ENCODE results near the gene MLH1.

Gene MLH1

DNA sequence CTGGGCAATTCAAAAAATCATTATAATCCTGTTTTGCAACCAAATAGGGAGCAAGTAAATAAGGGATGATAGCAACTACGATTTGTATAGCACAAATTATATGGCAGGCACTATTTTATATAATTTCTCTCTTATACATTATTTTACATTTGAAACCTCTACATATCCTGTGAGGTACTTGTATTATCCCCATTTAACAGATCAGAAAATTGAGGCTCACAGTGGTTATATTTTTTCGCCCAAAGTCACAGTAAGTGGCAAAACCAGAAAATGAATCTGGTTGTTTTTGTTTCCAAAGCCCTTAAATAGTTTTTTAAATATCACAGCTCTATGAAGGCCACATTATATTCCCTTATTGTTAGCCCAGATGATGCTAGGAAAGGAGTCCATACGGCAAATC, 74.3 kb downstream of the MLH1 start:
- Histone ChIP-seq H3K4me3 (ENCODE audit: low read depth, low read length, poor library complexity, severe bottlenecking) (no peak overlapping the region), H3K9me3 (ENCODE audit: low read length) (no peaks in the 10 kb centered on the region), H3K4me2 (ENCODE audit: low read length) (no peak overlapping the region), H4K20me1 (ENCODE audit: insufficient read depth, low read length) (no peaks in the 10 kb centered on the region), H3F3A (ENCODE audit: insufficient read depth, low read length) (no peaks in the 10 kb centered on the region), H3K79me2 (ENCODE audit: insufficient read depth, low read length) (no peaks in the 10 kb centered on the region), H3K9ac (ENCODE audit: low read length) (no peak overlapping the region), H2AFZ (ENCODE audit: low read length) (no peak overlapping the region), H3K36me3 (ENCODE audit: insufficient read depth, low read length) (peaks cover 10% of the 10 kb centered on the region; the same call in 1 of the 2 replicates), H3K27me3 (ENCODE audit: insufficient read depth, low read length) (no peaks in the 10 kb centered on the region), H3K4me1 (ENCODE audit: insufficient read depth, low read length, severe bottlenecking) (no peaks in the 10 kb centered on the region), H3K9me2 (ENCODE audit: low read depth, low read length) (no peaks in the 10 kb centered on the region), H3K27ac (ENCODE audit: low read depth, low read length, poor library complexity, severe bottlenecking) (no peak overlapping the region)
- TF ChIP-seq, protein P1, sequence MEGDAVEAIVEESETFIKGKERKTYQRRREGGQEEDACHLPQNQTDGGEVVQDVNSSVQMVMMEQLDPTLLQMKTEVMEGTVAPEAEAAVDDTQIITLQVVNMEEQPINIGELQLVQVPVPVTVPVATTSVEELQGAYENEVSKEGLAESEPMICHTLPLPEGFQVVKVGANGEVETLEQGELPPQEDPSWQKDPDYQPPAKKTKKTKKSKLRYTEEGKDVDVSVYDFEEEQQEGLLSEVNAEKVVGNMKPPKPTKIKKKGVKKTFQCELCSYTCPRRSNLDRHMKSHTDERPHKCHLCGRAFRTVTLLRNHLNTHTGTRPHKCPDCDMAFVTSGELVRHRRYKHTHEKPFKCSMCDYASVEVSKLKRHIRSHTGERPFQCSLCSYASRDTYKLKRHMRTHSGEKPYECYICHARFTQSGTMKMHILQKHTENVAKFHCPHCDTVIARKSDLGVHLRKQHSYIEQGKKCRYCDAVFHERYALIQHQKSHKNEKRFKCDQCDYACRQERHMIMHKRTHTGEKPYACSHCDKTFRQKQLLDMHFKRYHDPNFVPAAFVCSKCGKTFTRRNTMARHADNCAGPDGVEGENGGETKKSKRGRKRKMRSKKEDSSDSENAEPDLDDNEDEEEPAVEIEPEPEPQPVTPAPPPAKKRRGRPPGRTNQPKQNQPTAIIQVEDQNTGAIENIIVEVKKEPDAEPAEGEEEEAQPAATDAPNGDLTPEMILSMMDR (IDR thresholded peaks at IDR 0.05; ENCODE audit: low read length), result no peak
- TF ChIP-seq EZH2 (IDR thresholded peaks at IDR 0.05; ENCODE audit: borderline replicate concordance, low read length), result no peak

DNA sequence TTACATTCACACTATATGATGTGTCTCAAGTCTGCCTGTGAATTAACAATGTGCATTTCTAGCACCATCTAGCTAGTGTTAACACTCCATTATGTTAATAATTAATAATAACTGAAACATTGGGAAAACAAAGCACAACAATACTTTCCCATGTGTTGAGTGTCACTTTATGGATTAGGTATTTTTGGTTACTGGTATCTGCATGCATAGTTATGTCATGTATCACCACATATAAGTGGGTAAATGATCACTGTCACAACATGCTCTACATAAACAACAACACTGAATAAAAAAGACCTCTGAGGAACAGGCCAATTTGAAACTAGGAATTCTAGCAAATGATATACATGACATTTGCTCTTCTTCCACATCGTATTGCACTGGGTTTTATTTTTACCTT, 74.7 kb downstream of the MLH1 start:
- no peaks in the 10 kb centered on the region for H3K9me3 ChIP-seq (ENCODE audit: low read length)
- no peaks in the 10 kb centered on the region for H3K4me1 ChIP-seq (ENCODE audit: insufficient read depth, low read length, severe bottlenecking)
- peaks cover 10% of the 10 kb centered on the region; the same call in 1 of the 2 replicates for H3K36me3 ChIP-seq (ENCODE audit: insufficient read depth, low read length)
- no peaks in the 10 kb centered on the region for H3K79me2 ChIP-seq (ENCODE audit: insufficient read depth, low read length)
- no peak overlapping the region for H3K4me2 ChIP-seq (ENCODE audit: low read length)
- no peak overlapping the region for H3K9ac ChIP-seq (ENCODE audit: low read length)
- no peaks in the 10 kb centered on the region for H3F3A ChIP-seq (ENCODE audit: insufficient read depth, low read length)
- H3K27me3 ChIP-seq (ENCODE audit: insufficient read depth, low read length), result no peaks in the 10 kb centered on the region
- H3K27ac ChIP-seq (ENCODE audit: low read depth, low read length, poor library complexity, severe bottlenecking), result no peak overlapping the region
- no peaks in the 10 kb centered on the region for H4K20me1 ChIP-seq (ENCODE audit: insufficient read depth, low read length)
- H3K4me3 ChIP-seq (ENCODE audit: low read depth, low read length, poor library complexity, severe bottlenecking), result no peak overlapping the region
- H3K9me2 ChIP-seq (ENCODE audit: low read depth, low read length), result no peaks in the 10 kb centered on the region
- TF ChIP-seq, protein P1 (IDR thresholded peaks at IDR 0.05; ENCODE audit: low read length), result no peak
- no peak for TF ChIP-seq EZH2 (IDR thresholded peaks at IDR 0.05; ENCODE audit: borderline replicate concordance, low read length)
- no peak overlapping the region for H2AFZ ChIP-seq (ENCODE audit: low read length)

DNA sequence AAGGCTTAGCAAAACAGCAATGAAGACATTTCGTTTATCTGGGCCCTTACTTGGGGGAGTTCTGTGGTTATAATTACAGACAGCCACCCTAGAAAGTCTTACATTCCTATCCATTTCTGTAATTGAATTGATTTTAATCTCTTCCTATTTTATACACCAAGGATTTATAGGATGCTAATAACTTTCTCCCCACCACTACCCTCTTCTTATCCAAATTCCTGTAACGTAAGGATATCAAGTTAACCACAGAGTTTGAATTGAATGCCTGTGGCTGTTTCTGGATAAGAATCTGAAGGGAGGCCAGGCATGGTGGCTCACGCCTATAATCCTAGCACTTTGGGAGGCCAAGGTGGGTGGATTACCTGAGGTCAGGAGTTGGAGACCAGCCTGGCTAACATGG, 78.6 kb downstream of the MLH1 start:
- Histone ChIP-seq H3K4me1 (ENCODE audit: insufficient read depth, low read length, severe bottlenecking) (no peaks in the 10 kb centered on the region), H3K9ac (ENCODE audit: low read length) (no peak overlapping the region), H4K20me1 (ENCODE audit: insufficient read depth, low read length) (no peaks in the 10 kb centered on the region), H2AFZ (ENCODE audit: low read length) (no peak overlapping the region), H3K9me2 (ENCODE audit: low read depth, low read length) (no peaks in the 10 kb centered on the region), H3K4me3 (ENCODE audit: low read depth, low read length, poor library complexity, severe bottlenecking) (no peak overlapping the region), H3K9me3 (ENCODE audit: low read length) (no peaks in the 10 kb centered on the region), H3K27me3 (ENCODE audit: insufficient read depth, low read length) (no peaks in the 10 kb centered on the region), H3K79me2 (ENCODE audit: insufficient read depth, low read length) (no peaks in the 10 kb centered on the region), H3K36me3 (ENCODE audit: insufficient read depth, low read length) (peaks cover 15% of the 10 kb centered on the region; the same call in 1 of the 2 replicates), H3K4me2 (ENCODE audit: low read length) (no peak overlapping the region), H3K27ac (ENCODE audit: low read depth, low read length, poor library complexity, severe bottlenecking) (no peak overlapping the region), H3F3A (ENCODE audit: insufficient read depth, low read length) (no peaks in the 10 kb centered on the region)
- TF ChIP-seq, protein P1 (IDR thresholded peaks at IDR 0.05; ENCODE audit: low read length), result no peak
